HG03520 (cell line): ENCODE data around the gene FAM90A26.
"Not testable (repeated sequence)": the region's sequence is repeated elsewhere in the genome, so short reads cannot be mapped to it uniquely, and the experiment has no call there.

Experiments
- ATAC-seq: cut with Tn5 transposase; IDR thresholded peaks from one replicate; pipeline ENCODE4 v1.9.1; 2021; ENCODE audit warnings: mild to moderate bottlenecking, moderate library complexity; ENCODE audit not compliant: unreplicated experiment

The FAM90A26 gene

GRCh38 chr4:9155101-9155886 lies 14.9 kb upstream of the FAM90A26 start:
- ATAC-seq: not testable (repeated sequence)

GRCh38 chr4:9158392-9158791 lies 11.8 kb upstream of the FAM90A26 start:
- ATAC-seq: not testable (repeated sequence)

DNA sequence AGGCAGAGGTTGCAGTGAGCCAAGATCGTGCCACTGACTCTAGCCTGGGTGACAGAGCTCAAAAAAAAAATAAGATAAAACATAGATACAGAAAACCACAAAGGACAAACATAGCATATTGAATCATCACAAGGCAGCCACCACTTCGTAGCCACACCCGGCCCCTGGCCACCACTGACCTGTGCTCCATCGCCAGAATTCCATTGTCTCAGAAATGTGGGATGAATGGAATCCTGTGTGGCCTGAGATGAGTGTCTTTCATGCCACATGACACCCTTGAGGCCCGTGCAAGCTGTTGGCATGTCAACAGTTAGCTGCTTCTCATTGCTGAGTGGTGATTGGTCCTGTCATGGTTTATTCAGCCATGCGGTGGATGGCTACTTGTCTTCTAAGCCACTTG lies 10.2 kb upstream of the FAM90A26 start:
- not testable (repeated sequence) for ATAC-seq

DNA sequence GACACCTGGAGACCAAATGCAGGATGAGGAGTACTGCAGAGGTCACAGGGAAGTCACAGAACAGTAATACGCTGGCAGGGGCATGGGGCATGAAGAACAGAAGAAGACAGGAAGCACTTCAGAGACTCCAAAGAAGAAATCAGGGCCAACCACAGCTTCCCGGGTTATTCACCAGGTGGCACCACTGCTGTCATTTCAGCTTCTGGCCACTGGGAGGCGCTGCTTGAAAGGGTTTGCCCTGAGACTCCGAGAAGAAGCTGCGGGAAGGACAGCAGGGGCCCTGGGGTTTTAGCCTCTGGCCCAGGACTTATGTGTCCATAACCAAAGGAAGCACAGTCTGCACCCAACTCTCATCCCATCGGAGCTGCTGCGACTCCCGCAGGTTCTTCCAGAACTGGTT lies 4.2 kb upstream of the FAM90A26 start:
- not testable (repeated sequence) for ATAC-seq

- not testable (repeated sequence) for ATAC-seq
Measured at GRCh38 chr4:9210357-9210756, 40.1 kb downstream of the FAM90A26 start, which contains the start of gene USP17L10. TSS of gene USP17L10 (plus strand) at chr4:9210657. CDS start at chr4:9210657, 0 bp downstream.

DNA sequence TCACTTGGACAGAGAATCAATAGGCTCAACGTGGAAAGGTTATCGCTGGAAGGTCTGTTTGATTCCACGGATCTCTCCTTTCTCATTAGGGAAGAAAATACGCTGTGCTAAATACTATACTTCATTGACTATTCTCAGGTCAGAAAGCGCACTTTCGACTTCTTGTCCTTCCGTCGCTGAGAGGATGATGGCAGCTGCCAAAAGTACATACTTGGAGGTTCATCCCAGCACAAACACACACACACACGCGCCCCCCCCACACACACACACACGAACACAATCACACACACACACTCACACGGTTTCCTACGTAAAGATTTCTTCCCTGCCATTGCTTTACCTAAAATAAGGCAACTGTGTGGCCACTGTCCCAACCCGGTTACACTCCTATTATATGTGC lies 44.5 kb downstream of the FAM90A26 start:
- not testable (repeated sequence) for ATAC-seq

DNA sequence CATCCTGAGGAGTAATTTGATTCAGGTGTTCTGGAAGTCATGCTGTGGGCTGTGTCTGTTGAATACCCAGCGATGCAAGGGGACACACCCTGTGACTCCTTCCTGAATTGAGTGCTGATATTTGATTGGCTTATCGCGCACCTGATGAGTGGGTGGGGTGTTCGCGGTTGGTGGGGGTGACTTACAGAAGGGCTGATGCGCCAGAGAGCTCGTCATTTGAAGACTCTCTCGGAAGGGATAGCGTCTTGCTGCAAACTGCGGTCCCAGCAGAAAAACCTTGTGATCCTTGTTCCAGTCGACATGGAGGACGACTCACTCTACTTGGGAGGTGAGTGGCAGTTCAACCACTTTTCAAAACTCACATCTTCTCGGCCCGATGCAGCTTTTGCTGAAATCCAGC lies 44.9 kb downstream of the FAM90A26 start, which contains the start of gene USP17L11:
TSS of gene USP17L11 (plus strand) at position 301 of the 400 bp plus-strand sequence. CDS start at position 301, 0 bp downstream.
- ATAC-seq: not testable (repeated sequence)

DNA sequence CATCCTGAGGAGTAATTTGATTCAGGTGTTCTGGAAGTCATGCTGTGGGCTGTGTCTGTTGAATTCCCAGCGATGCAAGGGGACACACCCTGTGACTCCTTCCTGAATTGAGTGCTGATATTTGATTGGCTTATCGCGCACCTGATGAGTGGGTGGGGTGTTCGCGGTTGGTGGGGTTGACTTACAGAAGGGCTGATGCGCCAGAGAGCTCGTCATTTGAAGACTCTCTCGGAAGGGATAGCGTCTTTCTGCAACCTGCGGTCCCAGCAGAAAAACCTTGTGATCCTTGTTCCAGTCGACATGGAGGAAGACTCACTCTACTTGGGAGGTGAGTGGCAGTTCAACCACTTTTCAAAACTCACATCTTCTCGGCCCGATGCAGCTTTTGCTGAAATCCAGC lies 49.6 kb downstream of the FAM90A26 start, which contains the start of gene USP17L12:
TSS of gene USP17L12 (plus strand) at position 301 of the 400 bp plus-strand sequence. CDS start at position 301, 0 bp downstream.
- not testable (repeated sequence) for ATAC-seq

- ATAC-seq: not testable (repeated sequence)
Measured at GRCh38 chr4:9224596-9224995, 54.4 kb downstream of the FAM90A26 start, which contains the start of gene USP17L13. TSS of gene USP17L13 (plus strand) at chr4:9224896. CDS start at chr4:9224896, 0 bp downstream.
